Activated naive CD4-positive, alpha-beta T cell treated with anti-CD3 and anti-CD28 coated beads, Interleukin-2, amount 50 U/mL, for 16 hours (primary cell): ENCODE results near the gene PFKL.
"Not testable (repeated sequence)": the region's sequence is repeated elsewhere in the genome, so short reads cannot be mapped to it uniquely, and the experiment has no call there.

ENCODE experiments used
- DNase-seq: peaks from one replicate; pipeline ENCODE4 v3.0.0-alpha.2; 2020

PFKL gene

GRCh38 chr21:44279354-44280260 is 20.2 kb upstream of the PFKL start:
- no peak for DNase-seq

GRCh38 chr21:44281801-44282200 is 18.1 kb upstream of the PFKL start:
- no peak for DNase-seq

- DNase-seq: no peak
Measured at GRCh38 chr21:44282370-44282769, 17.5 kb upstream of the PFKL start.

GRCh38 chr21:44283211-44283785 is 16.6 kb upstream of the PFKL start:
- not testable (repeated sequence) for DNase-seq

GRCh38 chr21:44283948-44284347 is 15.9 kb upstream of the PFKL start:
- no peak for DNase-seq

- DNase-seq: no peak
Measured at GRCh38 chr21:44285138-44285992, 14.5 kb upstream of the PFKL start, which contains the start of gene AIRE. Gene AIRE, plus strand, starts transcription at chr21:44285876. Its CDS starts 131 bp downstream, at chr21:44286007.

- no peak for DNase-seq
Measured at GRCh38 chr21:44286086-44286715, 13.7 kb upstream of the PFKL start.

- DNase-seq: no peak
Measured at GRCh38 chr21:44286716-44287632, 12.9 kb upstream of the PFKL start.

- no peak for DNase-seq
Measured at GRCh38 chr21:44288251-44289110, 11.4 kb upstream of the PFKL start.

- no peak for DNase-seq
Measured at GRCh38 chr21:44289381-44290010, 10.4 kb upstream of the PFKL start.

- DNase-seq: no peak
Measured at GRCh38 chr21:44290327-44291077, 9.4 kb upstream of the PFKL start.

GRCh38 chr21:44291078-44291935 is 8.5 kb upstream of the PFKL start:
- DNase-seq: no peak

GRCh38 chr21:44291936-44292811 is 7.7 kb upstream of the PFKL start:
- no peak for DNase-seq

GRCh38 chr21:44292812-44293195 is 7.0 kb upstream of the PFKL start:
- DNase-seq: no peak

- DNase-seq: no peak
Measured at GRCh38 chr21:44293551-44294231, 6.2 kb upstream of the PFKL start.

GRCh38 chr21:44294391-44295162 is 5.3 kb upstream of the PFKL start:
- DNase-seq: no peak
